Gastroesophageal sphincter (tissue), 4 donors: Measurements from ENCODE around the gene RHOV. TPM values are rescaled to one million over a fixed set of nuclear protein-coding genes. Genes with fewer than 3 reads are reported as not detected.
A peak's percentile ranks its signal among the peaks of the same experiment; 100 is the strongest.

ENCODE experiments used
- ATAC-seq: fragments of 150-250 bp; one replicate; pipeline ENCODE4 v1.9.1; 2016; ENCODE audit warnings: mild to moderate bottlenecking, moderate library complexity
- H3K27ac ChIP-seq, 4 donors: fragments of 200-600 bp; sonication (generic) in 3 of 4; 1 replicate in 3 of 4; 2 replicates in 1 of 4; pipeline ENCODE4 v1.5.1; 2016 to 2019
- H3K27me3 ChIP-seq: fragments of 200-600 bp; sonication (generic); one replicate; pipeline ENCODE4 v1.5.1; 2019
- H3K36me3 ChIP-seq, 2 donors: fragments of 200-600 bp; sonication (generic); one replicate each; pipeline ENCODE4 v1.5.1; 2019; ENCODE audit warnings: control low read depth in 1 of 2
- H3K4me1 ChIP-seq, 3 donors: fragments of 200-600 bp; sonication (generic); 1 replicate in 2 of 3; 2 replicates in 1 of 3; pipeline ENCODE4 v1.5.1; 2016 to 2019; ENCODE audit warnings: control low read depth in 2 of 3
- H3K4me3 ChIP-seq, 2 donors: fragments of 200-600 bp; sonication (generic); one replicate each; pipeline ENCODE4 v1.5.1; 2019; ENCODE audit warnings: mild to moderate bottlenecking in 1 of 2, moderate library complexity in 1 of 2
- H3K9me3 ChIP-seq, 3 donors: fragments of 200-600 bp; sonication (generic); one replicate each; pipeline ENCODE4 v1.5.1; 2017 to 2019; ENCODE audit warnings: control low read depth in 2 of 3
- EP300 ChIP-seq: sonication (generic); formaldehyde crosslinking; IDR thresholded peaks from one replicate; pipeline ENCODE4 v1.6.1; 2017; ENCODE audit warnings: antibody characterized with exemption, mild to moderate bottlenecking
- POLR2A ChIP-seq, 2 donors: fragments of 450-650 bp; IDR thresholded peaks; one replicate each; pipeline ENCODE4 v1.6.1; 2017; ENCODE audit warnings: antibody characterized with exemption in 2 of 2, mild to moderate bottlenecking in 2 of 2, moderate library complexity in 1 of 2
- POLR2AphosphoS5 ChIP-seq: sonication (generic); formaldehyde crosslinking; IDR thresholded peaks from one replicate; pipeline ENCODE4 v1.6.1; 2017; ENCODE audit warnings: antibody characterized with exemption
- WGBS, 2 donors: methylation state at CpG; one replicate each; pipeline ENCODE4 v1.1.5; 2018; ENCODE audit warnings: low coverage in 1 of 2; 5-methylcytosine and 5-hydroxymethylcytosine counted together
- total RNA-seq, 4 donors: library from RNA; depleted of rRNA; stranded (reverse); fragments of >200 nt; gene quantifications; one replicate each; pipeline ENCODE4 v1.1.0, GENCODE V29; 2016
- TF ChIP-seq, protein P1 (sequence below), 4 experiments: fragments of 200-600 bp in 2 of 4; fragments of 450-650 bp in 2 of 4; sonication (generic) in 1 of 4; IDR thresholded peaks; one replicate each; pipeline ENCODE4 v1.5.1; 2017 to 2019; ENCODE audit warnings: antibody characterized with exemption in 4 of 4, mild to moderate bottlenecking in 2 of 4, moderate library complexity in 2 of 4

RHOV gene
- total RNA-seq, 4 donors from 2014 or later, result 7.0 TPM; not detected in 3

- H3K27me3 ChIP-seq, result peaks cover 25% of the 10 kb centered on the region
- H3K4me3 ChIP-seq, result no peak overlapping the region
- TF ChIP-seq POLR2A (IDR thresholded peaks at IDR 0.05), result no peak
- no peak for TF ChIP-seq EP300
- TF ChIP-seq POLR2AphosphoS5, result no peak
- TF ChIP-seq, protein P1, sequence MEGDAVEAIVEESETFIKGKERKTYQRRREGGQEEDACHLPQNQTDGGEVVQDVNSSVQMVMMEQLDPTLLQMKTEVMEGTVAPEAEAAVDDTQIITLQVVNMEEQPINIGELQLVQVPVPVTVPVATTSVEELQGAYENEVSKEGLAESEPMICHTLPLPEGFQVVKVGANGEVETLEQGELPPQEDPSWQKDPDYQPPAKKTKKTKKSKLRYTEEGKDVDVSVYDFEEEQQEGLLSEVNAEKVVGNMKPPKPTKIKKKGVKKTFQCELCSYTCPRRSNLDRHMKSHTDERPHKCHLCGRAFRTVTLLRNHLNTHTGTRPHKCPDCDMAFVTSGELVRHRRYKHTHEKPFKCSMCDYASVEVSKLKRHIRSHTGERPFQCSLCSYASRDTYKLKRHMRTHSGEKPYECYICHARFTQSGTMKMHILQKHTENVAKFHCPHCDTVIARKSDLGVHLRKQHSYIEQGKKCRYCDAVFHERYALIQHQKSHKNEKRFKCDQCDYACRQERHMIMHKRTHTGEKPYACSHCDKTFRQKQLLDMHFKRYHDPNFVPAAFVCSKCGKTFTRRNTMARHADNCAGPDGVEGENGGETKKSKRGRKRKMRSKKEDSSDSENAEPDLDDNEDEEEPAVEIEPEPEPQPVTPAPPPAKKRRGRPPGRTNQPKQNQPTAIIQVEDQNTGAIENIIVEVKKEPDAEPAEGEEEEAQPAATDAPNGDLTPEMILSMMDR (IDR thresholded peaks at IDR 0.05), result no peak
- H3K36me3 ChIP-seq, result no peaks in the 10 kb centered on the region
- peaks cover 0 to 9% (median 0%) of the 10 kb centered on the region in 3 donors for H3K4me1 ChIP-seq
- 88% methylated on average over 8 of the region's 16 CpGs; no CpG with 5 or more reads in 1 of the 2 donors for WGBS, 2 donors
- ATAC-seq, result no peak
- no peak overlapping the region for H3K27ac ChIP-seq
- H3K9me3 ChIP-seq, result no peaks in the 10 kb centered on the region
Observed at GRCh38 chr15:40853241-40853890, 20.7 kb downstream of the RHOV start.

GRCh38 chr15:40852529-40852928 is 21.5 kb downstream of the RHOV start:
- Histone ChIP-seq H3K4me3 (no peak overlapping the region), H3K27ac (no peak overlapping the region), H3K9me3 (no peaks in the 10 kb centered on the region), H3K27me3 (peaks cover 22% of the 10 kb centered on the region), H3K4me1 (peaks cover 0 to 4% (median 0%) of the 10 kb centered on the region in 3 donors), H3K36me3 (no peaks in the 10 kb centered on the region)
- TF ChIP-seq EP300 (no peak), POLR2A (IDR thresholded peaks at IDR 0.05) (no peak), POLR2AphosphoS5 (no peak)
- TF ChIP-seq, protein P1 (IDR thresholded peaks at IDR 0.05), result no peak
- 84 to 100% methylated on average over 2 to 5 of the region's 5 CpGs for WGBS, 2 donors
- no peak for ATAC-seq

- no peak for TF ChIP-seq POLR2A (IDR thresholded peaks at IDR 0.05)
- TF ChIP-seq, protein P1 (IDR thresholded peaks at IDR 0.05), result no peak
- TF ChIP-seq EP300, result no peak
- TF ChIP-seq POLR2AphosphoS5, result no peak
- 65 to 100% methylated on average over 3 to 7 of the region's 8 CpGs for WGBS, 2 donors
- no peak for ATAC-seq
Observed at GRCh38 chr15:40850576-40851112, 23.4 kb downstream of the RHOV start.

DNA sequence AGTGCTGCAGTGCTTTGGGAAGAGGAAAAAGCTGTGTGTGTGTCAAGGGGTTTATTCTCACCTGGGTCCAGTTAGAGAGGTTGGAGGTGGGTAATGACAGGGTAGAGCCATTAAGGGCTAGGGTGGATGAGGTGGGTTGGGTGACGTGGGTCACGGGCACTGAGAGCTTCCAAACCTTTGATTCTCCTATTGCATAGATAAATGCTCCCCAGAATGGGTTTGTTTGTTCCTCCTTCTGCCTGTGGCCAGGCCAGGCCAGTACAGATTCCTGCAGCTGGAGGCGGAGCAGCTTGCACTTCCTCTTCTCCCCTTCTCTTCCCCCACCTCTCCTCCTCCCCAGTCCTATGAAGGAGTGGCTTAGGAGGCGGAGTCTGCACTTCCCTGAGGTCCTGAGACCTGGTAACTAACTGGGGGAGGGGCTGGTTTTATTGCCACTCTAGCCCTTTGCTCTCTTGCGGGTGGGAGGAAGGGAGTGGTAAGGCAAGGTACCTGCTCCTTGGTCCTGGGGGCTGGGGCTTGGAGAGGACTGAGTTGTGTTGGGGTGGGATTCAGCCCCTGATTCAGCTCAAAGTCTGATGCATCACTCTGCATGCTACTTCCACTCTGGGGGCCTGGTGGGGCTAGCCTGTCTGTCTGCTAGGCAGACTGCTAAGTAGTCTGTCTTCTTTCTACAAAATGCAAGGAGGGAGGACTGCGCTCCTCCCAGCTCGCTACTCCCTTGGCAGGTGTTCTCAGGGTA is 26.6 kb downstream of the RHOV start:
- H3K27ac ChIP-seq, result no peak overlapping the region
- peaks cover 4 to 20% (median 11%) of the 10 kb centered on the region in 3 donors for H3K4me1 ChIP-seq
- 50 to 90% methylated on average over 1 to 4 of the region's 7 CpGs for WGBS, 2 donors
- H3K9me3 ChIP-seq, result no peaks in the 10 kb centered on the region
- no peak for TF ChIP-seq EP300
- TF ChIP-seq POLR2AphosphoS5, result no peak
- TF ChIP-seq, protein P1 (IDR thresholded peaks at IDR 0.05), result no peak
- no peak for TF ChIP-seq POLR2A (IDR thresholded peaks at IDR 0.05)
- H3K27me3 ChIP-seq, result peaks cover 51% of the 10 kb centered on the region
- H3K4me3 ChIP-seq, result no peak overlapping the region
- H3K36me3 ChIP-seq, result no peaks in the 10 kb centered on the region
- peak; percentile 33 for ATAC-seq

More at GRCh38 chr15:40850576-40851112, 23.4 kb downstream of the RHOV start:
- H3K4me3 ChIP-seq, result no peak overlapping the region
- no peak overlapping the region for H3K27ac ChIP-seq
- H3K36me3 ChIP-seq, result no peaks in the 10 kb centered on the region
- H3K4me1 ChIP-seq, result no peaks in the 10 kb centered on the region
- no peaks in the 10 kb centered on the region for H3K9me3 ChIP-seq
- peaks cover 31% of the 10 kb centered on the region for H3K27me3 ChIP-seq
